Lower lobe of right lung (tissue), 2 donors: Measurements from ENCODE around the gene SHISAL2A. TPM values are rescaled to one million over a fixed set of nuclear protein-coding genes. Genes with fewer than 3 reads are reported as not detected.

Experiments used
- ATAC-seq, 2 donors: fragments of 200-7000 bp; cut with Tn5 transposase; one replicate each; pipeline ENCODE4 v1.9.1; 2020 to 2022; ENCODE audit warnings: mild to moderate bottlenecking in 2 of 2, moderate library complexity in 2 of 2
- DNase-seq: peaks from one replicate; pipeline ENCODE4 v3.0.0-alpha.2; 2020
- H3K27ac ChIP-seq: fragments of 200-600 bp; one replicate; pipeline ENCODE4 v1.8.0; 2022
- H3K27me3 ChIP-seq: fragments of 200-600 bp; one replicate; pipeline ENCODE4 v1.8.0; 2022; ENCODE audit warnings: low read depth
- H3K36me3 ChIP-seq: fragments of 200-600 bp; one replicate; pipeline ENCODE4 v1.8.0; 2022; ENCODE audit warnings: mild to moderate bottlenecking
- H3K4me1 ChIP-seq: fragments of 200-600 bp; one replicate; pipeline ENCODE4 v1.8.0; 2022
- H3K4me3 ChIP-seq: fragments of 200-600 bp; one replicate; pipeline ENCODE4 v1.8.0; 2022; ENCODE audit warnings: mild to moderate bottlenecking
- H3K9me3 ChIP-seq: fragments of 200-600 bp; one replicate; pipeline ENCODE4 v1.8.0; 2022
- CTCF ChIP-seq: fragments of 200-600 bp; IDR thresholded peaks from one replicate; pipeline ENCODE4 v1.8.0; 2022; ENCODE audit warnings: antibody characterized with exemption, mild to moderate bottlenecking
- intact Hi-C: fragments of 100-400 bp; cut with DNase I; formaldehyde crosslinking; loops from one replicate; pipeline ENCODE4 v1.11.0; 2022
- total RNA-seq: library from RNA; stranded (reverse); fragmentation: NEBNext Ultra II Directional; extraction: Animal tissue kit (Norgen Biotek cat#: 25700); gene quantifications from one replicate; pipeline ENCODE4 v1.2.1, GENCODE V29; 2021
- donor health status: DM: no; HTN: yes; CAD: no; lungs with severe emphysema.

Gene SHISAL2A
- total RNA-seq, 1 donor from 2014 or later: 1.6 TPM

DNA sequence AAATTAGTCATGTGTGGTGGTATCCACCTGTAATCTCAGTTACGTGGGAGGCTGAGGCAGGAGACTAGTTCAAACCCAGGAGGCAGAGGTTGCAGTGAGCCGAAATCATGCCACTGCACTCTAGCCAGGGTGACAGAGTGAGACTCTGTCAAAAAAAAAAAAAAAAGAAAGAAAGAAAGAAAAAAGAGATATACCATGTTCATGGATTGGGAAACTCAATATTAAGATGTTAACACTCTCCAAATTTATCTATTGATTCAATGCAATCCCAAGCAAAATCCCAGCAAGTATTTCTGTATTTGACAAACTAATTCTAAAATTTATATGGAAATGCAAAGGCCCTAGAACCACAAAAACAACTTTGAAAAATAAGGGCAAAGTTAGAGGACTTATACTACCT, 11.0 kb upstream of the SHISAL2A start:
- ATAC-seq: no peak
- TF ChIP-seq CTCF: no peak
- DNase-seq: no peak
- intact Hi-C loops: no loop called here
- H3K27ac ChIP-seq: no peak overlapping the region
- H3K27me3 ChIP-seq: no peaks in the 10 kb centered on the region
- H3K4me3 ChIP-seq: no peak overlapping the region
- H3K4me1 ChIP-seq: no peaks in the 10 kb centered on the region
- peaks cover 12% of the 10 kb centered on the region for H3K9me3 ChIP-seq
- no peaks in the 10 kb centered on the region for H3K36me3 ChIP-seq

DNA sequence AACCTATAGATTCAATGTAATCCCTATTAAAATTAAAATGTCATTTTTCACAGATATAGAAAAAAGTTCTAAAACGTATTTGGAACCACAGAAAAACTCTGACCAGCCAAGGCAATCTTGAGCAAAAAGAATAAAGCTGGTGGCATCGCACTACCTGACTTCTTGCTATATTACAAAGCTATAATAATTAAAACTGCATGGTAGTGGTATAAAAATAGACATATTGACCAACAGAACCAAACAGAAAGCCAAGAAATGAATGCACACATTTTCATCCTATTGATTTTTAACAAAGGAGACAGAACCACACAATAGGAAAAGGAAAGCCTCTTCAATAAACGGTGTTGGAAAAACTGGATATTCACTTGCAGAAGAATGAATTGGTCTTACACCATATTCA, 9.2 kb upstream of the SHISAL2A start:
- Histone ChIP-seq H3K4me3 (no peak overlapping the region), H3K27ac (no peak overlapping the region), H3K9me3 (peaks cover 12% of the 10 kb centered on the region), H3K36me3 (no peaks in the 10 kb centered on the region), H3K27me3 (no peaks in the 10 kb centered on the region), H3K4me1 (no peaks in the 10 kb centered on the region)
- ATAC-seq (no peak), DNase-seq (no peak)
- TF ChIP-seq CTCF: no peak
- intact Hi-C loops: no loop called here

- H3K4me3 ChIP-seq: no peak overlapping the region
- peaks cover 3% of the 10 kb centered on the region for H3K27me3 ChIP-seq
- intact Hi-C loops: no loop called here
- H3K27ac ChIP-seq: no peak overlapping the region
- H3K9me3 ChIP-seq: peaks cover 6% of the 10 kb centered on the region
- TF ChIP-seq CTCF: no peak
- DNase-seq (no peak), ATAC-seq (no peak)
- no peaks in the 10 kb centered on the region for H3K36me3 ChIP-seq
- H3K4me1 ChIP-seq: peaks cover 6% of the 10 kb centered on the region
These were observed 5.9 kb upstream of the SHISAL2A start for GRCh38 chr1:52627028-52627427.

GRCh38 chr1:52628614-52629324, 4.2 kb upstream of the SHISAL2A start:
- Histone ChIP-seq H3K4me3 (no peak overlapping the region), H3K4me1 (peaks cover 15% of the 10 kb centered on the region), H3K36me3 (no peaks in the 10 kb centered on the region), H3K27ac (no peak overlapping the region), H3K27me3 (peaks cover 20% of the 10 kb centered on the region), H3K9me3 (no peaks in the 10 kb centered on the region)
- intact Hi-C loops: no loop called here
- DNase-seq: no peak
- TF ChIP-seq CTCF: no peak
- ATAC-seq: no peak

GRCh38 chr1:52629325-52629643, 3.7 kb upstream of the SHISAL2A start:
- H3K4me1 ChIP-seq: peaks cover 15% of the 10 kb centered on the region
- no peak overlapping the region for H3K4me3 ChIP-seq
- H3K36me3 ChIP-seq: no peaks in the 10 kb centered on the region
- ATAC-seq: no peak
- DNase-seq: no peak
- intact Hi-C loops: no loop called here
- no peak for TF ChIP-seq CTCF
- H3K9me3 ChIP-seq: no peaks in the 10 kb centered on the region
- H3K27me3 ChIP-seq: peaks cover 25% of the 10 kb centered on the region
- H3K27ac ChIP-seq: no peak overlapping the region
